Stomach (tissue), 4 donors: ENCODE results near the gene PLTP.

ENCODE experiments used
- CTCF ChIP-seq, 7 experiments: fragments of 450-650 bp in 4 of 7; fragments of 200-600 bp in 3 of 7; sonication (generic) in 3 of 7; IDR thresholded peaks; one replicate each; pipeline ENCODE4 v1.5.1; 2016 to 2019; ENCODE audit warnings: antibody characterized with exemption in 7 of 7, control low read depth in 2 of 7, mild to moderate bottlenecking in 1 of 7
- POLR2A ChIP-seq, 4 donors: fragments of 450-650 bp; IDR thresholded peaks; one replicate each; pipeline ENCODE4 v1.6.1; 2016; ENCODE audit warnings: antibody characterized with exemption in 4 of 4, control low read depth in 2 of 4, mild to moderate bottlenecking in 1 of 4, moderate library complexity in 1 of 4

- TF ChIP-seq POLR2A (IDR thresholded peaks at IDR 0.05) (no peak), CTCF (IDR thresholded peaks at IDR 0.05) (no peak)
Measured at GRCh38 chr20:45944151-45944964, 32.4 kb upstream of the PLTP start.
